Aorta (tissue), 5 donors: ENCODE results near the gene SLX4IP. TPM values are rescaled to one million over a fixed set of nuclear protein-coding genes. Genes with fewer than 3 reads are reported as not detected.
A peak's percentile ranks its signal among the peaks of the same experiment; 100 is the strongest.

ENCODE experiments used
- ATAC-seq: fragments of 200-7000 bp; cut with Tn5 transposase; one replicate; pipeline ENCODE4 v1.9.1; 2022; ENCODE audit warnings: moderate library complexity; ENCODE audit not compliant: low FRiP score
- DNase-seq, 2 donors: peaks; one replicate each; pipeline ENCODE4 v3.0.0-alpha.2; 2020
- H3K27ac ChIP-seq, 2 donors: one replicate each; pipeline ENCODE4 v1.5.1; 2013; ENCODE audit warnings: low read length in 2 of 2, mild to moderate bottlenecking in 2 of 2, moderate library complexity in 2 of 2, control low read depth in 1 of 2, inconsistent platforms in 1 of 2, low read depth in 1 of 2
- H3K27me3 ChIP-seq, 2 donors: one replicate each; pipeline ENCODE4 v1.6.1; 2013; ENCODE audit warnings: control low read depth in 1 of 2, low read length in 1 of 2, mild to moderate bottlenecking in 1 of 2, moderate library complexity in 1 of 2; ENCODE audit not compliant: insufficient read depth in 2 of 2, control insufficient read depth in 1 of 2
- H3K36me3 ChIP-seq, 2 donors: one replicate each; pipeline ENCODE4 v1.6.1; 2013; ENCODE audit warnings: control low read depth in 1 of 2, low read length in 1 of 2, mild to moderate bottlenecking in 1 of 2; ENCODE audit not compliant: insufficient read depth in 2 of 2, control insufficient read depth in 1 of 2
- H3K4me1 ChIP-seq, 2 donors: one replicate each; pipeline ENCODE4 v1.6.1; 2013; ENCODE audit warnings: low read length in 2 of 2, control low read depth in 1 of 2, mild to moderate bottlenecking in 1 of 2, moderate library complexity in 1 of 2; ENCODE audit not compliant: insufficient read depth in 2 of 2, control insufficient read depth in 1 of 2
- H3K4me3 ChIP-seq, 2 donors: one replicate each; pipeline ENCODE4 v1.5.1; 2013; ENCODE audit warnings: low read length in 2 of 2, control low read depth in 1 of 2, mild to moderate bottlenecking in 1 of 2
- H3K9me3 ChIP-seq: one replicate; pipeline ENCODE4 v1.6.1; 2013; ENCODE audit warnings: mild to moderate bottlenecking, low read length; ENCODE audit not compliant: control insufficient read depth
- WGBS, 2 donors: extraction: QIAGEN DNeasy Blood & Tissue Kit; methylation state at CpG; one replicate each; pipeline ENCODE4 v1.1.7; 2013; 5-methylcytosine and 5-hydroxymethylcytosine counted together
- intact Hi-C, 2 donors: fragments of 100-400 bp; cut with DNase I; formaldehyde crosslinking; loops; one replicate each; pipeline versions ENCODE4 v1.14.2 to v1.15.0; 2022
- polyA plus RNA-seq, 2 donors: library from polyadenylated mRNA; stranded (reverse); fragments of 200-250 nt; gene quantifications; one replicate each; pipeline ENCODE4 v1.2.3, GENCODE V29; 2013
- total RNA-seq, 2 donors: library from RNA; stranded (reverse); fragmentation: NEBNext Ultra II Directional; extraction: Animal tissue kit (Norgen Biotek cat#: 25700); gene quantifications; one replicate each; pipeline ENCODE4 v1.2.1, GENCODE V29; 2021
- donor health status: healthy with polysubstance abuse.
- donor health status: Bipolar disorder and iron deficiency.
- donor health status: DM: no; HTN: no; CAD: no.
- donor health status: DM: no; HTN: no; CAD: no.
- donor health status: DM: yes; HTN: yes; CAD: no.

The SLX4IP gene
- total and polyA plus RNA-seq, 4 donors: 1.4 to 5.6 (median 3.3) TPM

- Histone ChIP-seq H3K27ac (peak overlapping the region in 1 of 2 donors; percentile 70), H3K9me3 (peaks cover 2% of the 10 kb centered on the region), H3K4me3 (peak overlapping the region in 1 of 2 donors; percentile 18), H3K27me3 (no peaks in the 10 kb centered on the region), H3K36me3 (no peaks in the 10 kb centered on the region), H3K4me1 (peaks cover 5 to 8% of the 10 kb centered on the region in 2 donors)
- intact Hi-C loops: loop anchor here (2.0 to 10.0 kb wide), 8 partner anchors 84 to 1077 kb away; partner anchors contain the start of gene JAG1 (in 1 of the 2)
- no peak for DNase-seq
- ATAC-seq: no peak
- WGBS, 2 donors: 4 to 9% methylated on average over 3 of the region's 3 CpGs
Measured at GRCh38 chr20:10467681-10468339, 32.7 kb downstream of the SLX4IP start.

- H3K27ac ChIP-seq: no peak overlapping the region
- H3K36me3 ChIP-seq: no peaks in the 10 kb centered on the region
- WGBS, 2 donors: 7 to 14% methylated on average over 2 of the region's 2 CpGs
- ATAC-seq (no peak), DNase-seq (no peak)
- no peaks in the 10 kb centered on the region for H3K27me3 ChIP-seq
- H3K4me1 ChIP-seq: peaks cover 5 to 8% of the 10 kb centered on the region in 2 donors
- H3K4me3 ChIP-seq: no peak overlapping the region
- intact Hi-C loops: loop anchor here (2.0 to 10.0 kb wide), 8 partner anchors 84 to 1076 kb away; partner anchors contain the start of gene JAG1 (in 1 of the 2)
- H3K9me3 ChIP-seq: peaks cover 2% of the 10 kb centered on the region
Measured at GRCh38 chr20:10468340-10468845, 33.3 kb downstream of the SLX4IP start.

- peaks cover 5 to 8% of the 10 kb centered on the region in 2 donors for H3K4me1 ChIP-seq
- no peaks in the 10 kb centered on the region for H3K27me3 ChIP-seq
- H3K4me3 ChIP-seq: no peak overlapping the region
- H3K36me3 ChIP-seq: no peaks in the 10 kb centered on the region
- H3K9me3 ChIP-seq: peaks cover 2% of the 10 kb centered on the region
- no peak for DNase-seq
- no peak for ATAC-seq
- WGBS, 2 donors: 9 to 21% methylated on average over 2 of the region's 2 CpGs
- intact Hi-C loops: loop anchor here (2.0 to 10.0 kb wide), 8 partner anchors 83 to 1076 kb away; partner anchors contain the start of gene JAG1 (in 1 of the 2)
- H3K27ac ChIP-seq: no peak overlapping the region
Measured at GRCh38 chr20:10469056-10469455, 34.0 kb downstream of the SLX4IP start.

GRCh38 chr20:10469599-10469998, 34.5 kb downstream of the SLX4IP start:
- H3K4me3 ChIP-seq: no peak overlapping the region
- H3K9me3 ChIP-seq: peaks cover 2% of the 10 kb centered on the region
- peak overlapping the region in 1 of 2 donors; percentile 13 for H3K27ac ChIP-seq
- peaks cover 5 to 8% of the 10 kb centered on the region in 2 donors for H3K4me1 ChIP-seq
- H3K36me3 ChIP-seq: no peaks in the 10 kb centered on the region
- peak; percentile 84 for ATAC-seq
- peak in 1 of 2 donors; percentile 69 for DNase-seq
- intact Hi-C loops: loop anchor here (2.0 to 10.0 kb wide), 8 partner anchors 83 to 1075 kb away; partner anchors contain the start of gene JAG1 (in 1 of the 2)
- no peaks in the 10 kb centered on the region for H3K27me3 ChIP-seq
- WGBS, 2 donors: 19 to 21% methylated on average over 7 of the region's 7 CpGs

- ATAC-seq (no peak), DNase-seq (no peak)
- peaks cover 2% of the 10 kb centered on the region for H3K9me3 ChIP-seq
- H3K4me3 ChIP-seq: no peak overlapping the region
- no peaks in the 10 kb centered on the region for H3K27me3 ChIP-seq
- WGBS, 2 donors: 84 to 87% methylated on average over 6 of the region's 6 CpGs
- no peaks in the 10 kb centered on the region for H3K36me3 ChIP-seq
- intact Hi-C loops: no loop called here
- H3K4me1 ChIP-seq: peaks cover 5 to 8% of the 10 kb centered on the region in 2 donors
- no peak overlapping the region for H3K27ac ChIP-seq
Measured at GRCh38 chr20:10470276-10470675, 35.2 kb downstream of the SLX4IP start.

GRCh38 chr20:10472871-10473270, 37.8 kb downstream of the SLX4IP start:
- ATAC-seq: no peak
- Histone ChIP-seq H3K36me3 (no peaks in the 10 kb centered on the region), H3K27ac (peak overlapping the region; percentile 42 to 60), H3K4me3 (no peak overlapping the region), H3K27me3 (no peaks in the 10 kb centered on the region), H3K4me1 (peaks cover 4 to 5% of the 10 kb centered on the region in 2 donors), H3K9me3 (peaks cover 2% of the 10 kb centered on the region)
- no peak for DNase-seq
- WGBS, 2 donors: 5% methylated on average over 2 of the region's 2 CpGs
- intact Hi-C loops: no loop called here

GRCh38 chr20:10474606-10475184, 39.6 kb downstream of the SLX4IP start:
- WGBS, 2 donors: 62 to 71% methylated on average over 11 of the region's 11 CpGs
- H3K27me3 ChIP-seq: no peaks in the 10 kb centered on the region
- H3K4me3 ChIP-seq: no peak overlapping the region
- peaks cover 0 to 1% of the 10 kb centered on the region in 2 donors for H3K4me1 ChIP-seq
- peaks cover 2% of the 10 kb centered on the region for H3K9me3 ChIP-seq
- H3K36me3 ChIP-seq: no peaks in the 10 kb centered on the region
- H3K27ac ChIP-seq: no peak overlapping the region
- intact Hi-C loops: no loop called here
- ATAC-seq (peak; percentile 75), DNase-seq (peak in 1 of 2 donors; percentile 65)

- Histone ChIP-seq H3K36me3 (no peaks in the 10 kb centered on the region), H3K4me1 (peaks cover 0 to 1% of the 10 kb centered on the region in 2 donors), H3K4me3 (no peak overlapping the region), H3K9me3 (peaks cover 2% of the 10 kb centered on the region), H3K27ac (no peak overlapping the region), H3K27me3 (no peaks in the 10 kb centered on the region)
- DNase-seq (no peak), ATAC-seq (no peak)
- WGBS, 2 donors: 84 to 92% methylated on average over 2 of the region's 2 CpGs
- intact Hi-C loops: no loop called here
Measured at GRCh38 chr20:10475225-10475624, 40.1 kb downstream of the SLX4IP start.
